HG03558 (cell line): ENCODE measurements around the gene PAX5.
"Not testable (repeated sequence)": the region's sequence is repeated elsewhere in the genome, so short reads cannot be mapped to it uniquely, and the experiment has no call there.

ENCODE experiments used
- ATAC-seq: cut with Tn5 transposase; IDR thresholded peaks from one replicate; pipeline ENCODE4 v1.9.1; 2021; ENCODE audit warnings: moderate number of reproducible peaks; ENCODE audit not compliant: unreplicated experiment; ENCODE audit errors: extremely low read depth

The PAX5 gene

GRCh38 chr9:36893184-36893583, 140.9 kb downstream of the PAX5 start:
- ATAC-seq, result no peak

DNA sequence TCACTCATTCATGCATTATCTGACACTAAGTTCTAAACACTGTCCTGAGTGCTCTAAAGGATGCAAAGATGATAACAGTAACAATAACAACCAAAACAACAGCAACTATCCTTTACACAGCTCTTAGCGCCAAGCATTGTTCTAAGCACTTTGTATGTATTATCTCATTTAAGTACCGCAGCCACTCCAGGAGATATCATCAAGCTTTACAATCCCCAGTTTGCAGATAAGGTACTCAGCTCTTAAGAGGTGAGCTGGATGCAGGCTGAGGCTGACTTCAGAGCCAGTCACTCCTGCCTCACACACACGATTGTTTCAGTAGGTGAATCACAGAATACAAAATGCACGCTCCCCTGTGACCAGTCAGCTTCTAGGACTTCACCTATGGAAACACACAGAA, 141.8 kb downstream of the PAX5 start:
- no peak for ATAC-seq

- no peak for ATAC-seq
These were observed 142.7 kb downstream of the PAX5 start for GRCh38 chr9:36891341-36891811.

GRCh38 chr9:36889844-36890243, 144.2 kb downstream of the PAX5 start:
- ATAC-seq, result no peak

- no peak for ATAC-seq
These were observed 145.5 kb downstream of the PAX5 start for GRCh38 chr9:36888551-36888950.

DNA sequence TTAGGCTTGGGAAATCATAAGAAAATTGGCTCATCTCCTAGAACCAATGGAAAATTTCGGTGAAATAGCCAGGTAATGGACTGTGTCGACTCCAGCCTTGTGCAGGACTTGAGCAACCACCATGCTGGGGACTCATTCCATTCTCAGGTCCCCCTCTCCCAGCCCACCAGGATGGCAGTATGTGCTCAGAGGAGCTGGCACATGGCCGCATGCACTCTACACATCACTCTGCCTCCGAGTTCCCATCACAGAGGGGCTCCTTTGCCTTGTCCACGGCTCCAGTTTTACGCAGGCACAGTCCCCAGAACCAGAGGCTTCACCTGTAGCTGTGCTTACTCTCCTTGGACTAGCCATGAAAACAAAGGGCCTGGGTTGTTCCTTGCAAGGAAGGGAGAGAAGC, 149.3 kb downstream of the PAX5 start:
- no peak for ATAC-seq

GRCh38 chr9:36882594-36882993, 151.5 kb downstream of the PAX5 start:
- no peak for ATAC-seq

GRCh38 chr9:36881743-36882441, 152.2 kb downstream of the PAX5 start:
- ATAC-seq, result no peak

- no peak for ATAC-seq
These were observed 152.8 kb downstream of the PAX5 start for GRCh38 chr9:36881316-36881715.

DNA sequence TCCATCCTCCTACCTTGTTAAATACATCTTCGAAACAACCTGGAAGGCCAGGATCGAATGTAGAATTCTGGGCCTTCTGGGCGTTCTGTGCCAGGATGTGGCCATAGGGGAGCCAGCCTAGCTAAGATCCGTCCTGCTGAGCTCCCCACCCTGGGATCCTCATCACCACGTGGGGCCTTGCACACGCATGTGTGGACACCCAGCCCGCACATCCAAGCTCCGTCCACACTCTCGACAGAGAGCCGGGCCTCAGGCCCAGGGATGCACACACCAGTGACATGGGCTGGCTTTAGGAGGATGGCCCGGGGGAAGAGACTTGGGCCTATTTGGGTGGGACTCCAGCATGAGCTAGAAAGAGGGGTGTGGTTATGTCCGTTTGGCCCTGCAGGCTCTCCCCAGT, 154.0 kb downstream of the PAX5 start:
- ATAC-seq, result no peak

DNA sequence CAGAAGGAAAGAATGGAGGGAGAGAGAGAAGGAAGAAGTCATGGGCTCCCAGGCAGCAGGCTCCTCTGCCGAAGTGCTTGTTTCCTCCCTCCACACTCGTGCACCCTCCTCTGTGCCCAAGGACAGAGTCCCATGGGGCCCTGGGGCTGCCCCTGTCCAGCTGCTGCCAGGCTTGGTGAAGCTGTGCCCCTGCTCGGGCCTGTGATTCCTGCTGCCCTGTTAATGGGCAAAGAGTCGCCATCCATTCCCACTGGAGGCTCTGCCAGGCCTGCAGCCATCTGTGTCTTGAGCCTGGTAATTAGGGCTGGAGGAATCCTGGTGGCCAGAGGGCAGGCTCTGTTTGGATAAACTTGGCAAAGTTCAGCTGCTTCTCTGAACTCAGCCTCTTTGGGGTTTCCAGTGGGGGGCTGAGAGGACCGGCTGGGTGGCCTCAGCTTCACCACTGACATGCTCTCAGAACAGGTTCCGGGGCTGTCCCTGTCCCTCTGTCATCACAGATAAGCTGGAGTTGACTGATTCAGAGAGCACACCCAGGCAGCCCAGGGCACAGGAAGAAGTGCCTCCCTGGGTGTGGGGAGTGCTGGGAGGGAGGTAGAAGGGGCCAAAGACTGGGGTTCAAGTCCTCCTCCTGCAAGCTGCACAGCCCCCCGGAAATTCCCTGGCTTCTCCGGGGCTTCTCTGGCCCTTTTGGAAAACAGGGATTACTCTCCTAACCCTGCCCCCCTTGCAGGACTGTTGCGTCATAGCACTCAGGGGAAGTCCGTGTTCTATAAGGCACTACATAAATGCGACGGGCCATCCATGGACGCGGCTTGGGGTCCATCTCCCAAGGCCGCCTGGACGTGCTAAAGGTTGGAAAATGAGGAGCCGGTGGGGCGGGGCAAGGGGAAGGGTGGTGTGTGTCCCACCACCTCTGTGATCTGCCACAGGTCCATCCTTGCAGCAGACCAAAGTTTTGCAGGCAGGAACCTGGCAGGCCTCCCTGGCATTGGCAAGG, 154.8 kb downstream of the PAX5 start:
- no peak for ATAC-seq

DNA sequence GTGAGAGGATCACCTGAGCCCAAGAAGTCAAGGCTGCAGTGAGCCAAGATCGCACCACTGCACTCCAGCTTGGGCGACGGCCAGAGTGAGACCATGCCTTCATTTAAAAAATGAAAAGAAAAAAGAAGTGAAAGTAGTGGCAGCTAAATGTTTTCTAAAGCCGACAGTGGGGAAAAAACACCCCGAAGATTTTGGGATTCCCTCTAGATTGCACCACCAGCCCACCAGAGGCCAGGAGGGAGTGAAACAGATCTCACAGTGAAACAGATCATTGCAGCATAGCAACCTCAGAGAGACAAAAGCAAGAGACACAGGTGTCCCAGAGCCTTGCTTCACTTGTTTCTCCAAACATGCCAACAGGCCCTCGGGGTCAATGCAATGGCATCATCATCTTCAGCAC, 156.8 kb downstream of the PAX5 start:
- no peak for ATAC-seq

DNA sequence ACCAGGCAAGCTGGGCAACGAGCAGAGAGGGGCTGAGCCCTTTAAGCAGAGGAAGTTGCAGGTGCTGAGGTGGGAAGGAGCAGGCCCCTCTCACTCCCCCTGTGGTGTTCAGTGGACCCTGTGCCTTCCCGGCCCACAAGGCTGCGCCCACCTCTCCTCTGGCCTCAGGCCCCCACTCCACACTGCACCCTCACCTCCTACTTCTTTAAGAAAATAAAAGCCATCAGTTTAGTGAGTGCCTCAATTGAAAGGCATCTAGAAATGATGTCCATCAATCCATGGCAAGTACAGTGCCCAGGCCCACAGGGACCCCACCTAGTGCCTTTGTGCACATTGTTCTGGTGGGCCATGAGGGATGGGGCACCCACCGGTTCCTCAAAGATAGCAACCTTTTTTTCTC, 158.0 kb downstream of the PAX5 start:
- ATAC-seq, result no peak

DNA sequence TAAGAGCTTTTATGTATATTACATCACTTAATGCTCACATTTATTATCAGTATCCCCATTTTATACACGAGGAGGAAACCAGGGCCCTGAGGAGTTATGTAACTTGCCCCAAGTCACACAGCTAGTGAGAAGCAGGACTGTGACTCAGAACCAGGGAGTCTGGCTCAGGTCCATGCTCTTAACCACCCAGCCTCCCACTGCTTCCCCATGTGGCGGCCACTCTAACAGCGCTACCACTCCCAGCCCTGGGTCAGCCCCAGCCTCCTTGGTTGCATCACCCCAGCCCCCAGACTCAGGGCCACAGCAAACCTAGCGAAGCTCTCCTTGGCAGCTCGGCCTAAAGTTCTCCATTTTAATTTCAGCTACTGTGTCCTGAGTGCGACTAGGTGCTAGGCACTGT, 159.1 kb downstream of the PAX5 start:
- ATAC-seq, result no peak

GRCh38 chr9:36874261-36874660, 159.8 kb downstream of the PAX5 start:
- ATAC-seq, result no peak

- no peak for ATAC-seq
These were observed 160.7 kb downstream of the PAX5 start for GRCh38 chr9:36873247-36873875.

DNA sequence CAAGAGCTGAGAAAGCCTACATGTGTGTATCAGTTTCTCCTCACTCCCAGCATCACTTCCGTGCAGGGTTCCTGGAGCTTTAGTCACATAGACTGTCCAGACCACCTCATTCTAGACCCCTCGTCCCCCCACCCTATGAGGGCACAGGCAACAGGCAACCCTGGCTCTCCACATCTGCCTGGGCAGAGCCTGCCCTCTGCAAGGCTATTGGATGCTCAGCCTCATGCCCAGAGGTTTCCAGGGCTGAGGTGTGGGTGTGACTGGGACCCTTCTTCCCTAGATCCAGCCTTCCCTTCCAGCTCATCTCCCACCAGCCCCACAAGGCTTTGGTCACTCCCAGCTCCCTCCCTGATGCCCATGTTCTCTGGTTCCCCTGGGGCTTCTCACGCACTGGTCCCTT, 161.4 kb downstream of the PAX5 start:
- no peak for ATAC-seq

GRCh38 chr9:36871606-36872005, 162.5 kb downstream of the PAX5 start:
- ATAC-seq, result no peak

- no peak for ATAC-seq
These were observed 163.1 kb downstream of the PAX5 start for GRCh38 chr9:36870960-36871359.

DNA sequence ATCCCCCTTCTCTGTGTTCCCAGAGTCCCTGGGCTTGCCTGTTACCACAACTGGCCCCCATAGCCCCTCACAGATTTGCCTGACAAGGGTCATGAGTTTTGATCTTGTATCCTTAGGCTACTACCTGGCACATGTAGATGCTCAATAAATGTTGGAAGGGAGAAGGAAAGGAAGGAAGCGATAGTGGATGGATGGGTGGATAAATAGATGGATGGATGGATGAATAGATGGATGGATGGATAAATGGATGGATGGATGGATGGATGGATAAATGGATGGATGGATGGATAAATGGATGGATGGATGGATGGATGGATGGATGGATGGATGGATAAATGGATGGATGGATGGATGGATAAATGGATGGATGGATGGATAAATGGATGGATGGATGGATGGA, 164.5 kb downstream of the PAX5 start:
- ATAC-seq, result not testable (repeated sequence)
